Effector CD8-positive, alpha-beta T cell (primary cell): ENCODE measurements around the gene NCK2.
A peak's percentile ranks its signal among the peaks of the same experiment; 100 is the strongest.

Experiments
- DNase-seq: peaks from one replicate; lab custom pipeline; 2025; lab: John Stamatoyannopoulos, UW

NCK2 gene

GRCh38 chr2:105790461-105791149, 45.9 kb downstream of the NCK2 start:
- DNase-seq = no peak

- no peak for DNase-seq
These were observed 46.5 kb downstream of the NCK2 start for GRCh38 chr2:105791229-105791628.

GRCh38 chr2:105792561-105792960, 47.8 kb downstream of the NCK2 start:
- no peak for DNase-seq

- DNase-seq = no peak
These were observed 48.7 kb downstream of the NCK2 start for GRCh38 chr2:105793196-105793975.

- DNase-seq = no peak
These were observed 50.3 kb downstream of the NCK2 start for GRCh38 chr2:105794926-105795574.

GRCh38 chr2:105795575-105795934, 50.8 kb downstream of the NCK2 start:
- no peak for DNase-seq

- no peak for DNase-seq
These were observed 51.5 kb downstream of the NCK2 start for GRCh38 chr2:105796131-105796638.

GRCh38 chr2:105796791-105797190, 52.1 kb downstream of the NCK2 start:
- no peak for DNase-seq

- DNase-seq = no peak
These were observed 52.6 kb downstream of the NCK2 start for GRCh38 chr2:105797298-105797819.

- DNase-seq = peak; percentile 42
These were observed 53.9 kb downstream of the NCK2 start for GRCh38 chr2:105798595-105798994.

- DNase-seq = no peak
These were observed 55.5 kb downstream of the NCK2 start for GRCh38 chr2:105800036-105800713.

- no peak for DNase-seq
These were observed 56.4 kb downstream of the NCK2 start for GRCh38 chr2:105800953-105801635.

GRCh38 chr2:105801961-105802360, 57.2 kb downstream of the NCK2 start:
- no peak for DNase-seq

- DNase-seq = peak; percentile 52
These were observed 57.9 kb downstream of the NCK2 start for GRCh38 chr2:105802587-105802986.

GRCh38 chr2:105803337-105803736, 58.6 kb downstream of the NCK2 start:
- DNase-seq = no peak

GRCh38 chr2:105803773-105804172, 59.1 kb downstream of the NCK2 start:
- no peak for DNase-seq

GRCh38 chr2:105804266-105804665, 59.6 kb downstream of the NCK2 start:
- no peak for DNase-seq

- DNase-seq = no peak
These were observed 62.3 kb downstream of the NCK2 start for GRCh38 chr2:105806996-105807395.

GRCh38 chr2:105808423-105809096, 63.8 kb downstream of the NCK2 start:
- DNase-seq = no peak

GRCh38 chr2:105809097-105809473, 64.4 kb downstream of the NCK2 start:
- DNase-seq = no peak

GRCh38 chr2:105809723-105810122, 65.0 kb downstream of the NCK2 start:
- DNase-seq = no peak
